Measurements from ENCODE around the gene ARSA. TPM values are rescaled to one million over a fixed set of nuclear protein-coding genes. Genes with fewer than 3 reads are reported as not detected.
"Not testable (repeated sequence)": the region's sequence is repeated elsewhere in the genome, so short reads cannot be mapped to it uniquely, and the experiment has no call there.

ARSA gene
- total and polyA plus RNA-seq, 2 of the 13 experiments (the other 11 are each of a cell fraction or from before 2014, with no cell fraction given), result 9.0 to 11.5 TPM

DNA sequence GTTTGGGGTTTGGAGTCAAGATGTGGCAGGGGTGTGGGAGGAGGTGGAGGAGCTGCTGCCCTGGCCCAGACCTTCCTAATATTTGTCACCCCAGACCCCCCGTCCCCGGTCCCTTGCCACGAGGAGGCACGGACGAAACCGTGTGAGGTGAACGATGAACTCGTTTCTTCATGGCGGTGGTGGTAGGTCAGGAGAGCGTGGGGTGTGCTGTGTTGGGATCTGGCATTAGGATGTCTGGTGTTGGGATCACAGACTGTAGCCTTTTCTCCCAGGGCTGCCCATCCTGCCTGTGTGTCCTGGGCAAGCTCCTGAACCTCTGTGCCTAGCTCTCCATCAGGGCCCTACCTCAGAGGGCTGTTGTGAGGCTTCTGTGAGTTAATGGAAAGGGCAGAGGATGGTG lies 19.0 kb downstream of the ARSA start:
- Histone ChIP-seq H2AFZ (ENCODE audit: low read length) (no peak overlapping the region), H3K4me3 (replicated peaks in 1 of 3; ENCODE audit: insufficient read depth in 1 of 3, low read depth in 2 of 3, low read length in 3 of 3) (no peak overlapping the region), H4K20me1 (ENCODE audit: insufficient read depth, low read length) (no peaks in the 10 kb centered on the region), H3K27ac (ENCODE audit: extremely low read length, insufficient read depth, low read length) (no peak overlapping the region), H3K4me2 (ENCODE audit: low read depth, low read length) (no peak overlapping the region), H3K27me3 (ENCODE audit: control insufficient read depth in 1 of 2, insufficient read depth in 2 of 2, low read length in 2 of 2) (peaks cover 0 to 6% of the 10 kb centered on the region in 2 experiments; a peak in 2 of 5 replicates), H3K36me3 (replicated peaks in 1 of 2; ENCODE audit: control insufficient read depth in 1 of 2, insufficient read depth in 2 of 2, low read length in 2 of 2) (no peaks in the 10 kb centered on the region), H3K9ac (ENCODE audit: insufficient read depth, low read depth, low read length) (no peak overlapping the region), H3K4me1 (ENCODE audit: insufficient read depth, low read length) (peaks cover 16% of the 10 kb centered on the region), H3K9me3 (ENCODE audit: low read length) (no peaks in the 10 kb centered on the region), H3K79me2 (ENCODE audit: insufficient read depth, low read length) (no peaks in the 10 kb centered on the region)
- DNase-seq (ENCODE audit: low spot score), result no peak
- in situ Hi-C loops (cut with HindIII; ENCODE audit: extremely low pct_ligation_motif_present, low pct_unique_long_range_greater_than_20kb) (no loop called here), intact Hi-C loops (cut with micrococcal nuclease; ENCODE audit: unreplicated experiment) (no loop called here)
- no peak for FAIRE-seq
- ChIA-PET CTCF (ENCODE audit: low intra/inter-chr PET ratio, low total read pairs) (no interaction called here), POLR2A (interaction anchor here (1.8 kb wide), 1 partner anchor 26 kb away, joined by 4 read pairs; the partner anchor contains the start of gene CHKB)
- 66% methylated on average over 9 of the region's 10 CpGs for WGBS (ENCODE audit: low lambda C conversion rate)
- no peak for ATAC-seq
- BruUV-seq (replicated peaks), result no TSS peak
- TF ChIP-seq ZNF343 (CRISPR knock-in tag; IDR thresholded peaks at IDR 0.05) (no peak), RAD21 (CRISPR knock-in tag; IDR thresholded peaks at IDR 0.05) (no peak), ETV6 (CRISPR knock-in tag; conservative IDR thresholded peaks at IDR 0.05) (no peak), ZNF556 (CRISPR knock-in tag; IDR thresholded peaks at IDR 0.05; ENCODE audit: borderline replicate concordance) (no peak)
- TF ChIP-seq, protein P1, sequence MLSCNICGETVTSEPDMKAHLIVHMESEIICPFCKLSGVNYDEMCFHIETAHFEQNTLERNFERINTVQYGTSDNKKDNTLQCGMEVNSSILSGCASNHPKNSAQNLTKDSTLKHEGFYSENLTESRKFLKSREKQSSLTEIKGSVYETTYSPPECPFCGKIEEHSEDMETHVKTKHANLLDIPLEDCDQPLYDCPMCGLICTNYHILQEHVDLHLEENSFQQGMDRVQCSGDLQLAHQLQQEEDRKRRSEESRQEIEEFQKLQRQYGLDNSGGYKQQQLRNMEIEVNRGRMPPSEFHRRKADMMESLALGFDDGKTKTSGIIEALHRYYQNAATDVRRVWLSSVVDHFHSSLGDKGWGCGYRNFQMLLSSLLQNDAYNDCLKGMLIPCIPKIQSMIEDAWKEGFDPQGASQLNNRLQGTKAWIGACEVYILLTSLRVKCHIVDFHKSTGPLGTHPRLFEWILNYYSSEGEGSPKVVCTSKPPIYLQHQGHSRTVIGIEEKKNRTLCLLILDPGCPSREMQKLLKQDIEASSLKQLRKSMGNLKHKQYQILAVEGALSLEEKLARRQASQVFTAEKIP (CRISPR knock-in tag; IDR thresholded peaks at IDR 0.05; ENCODE audit: borderline replicate concordance), result no peak
- TF ChIP-seq, protein P2, sequence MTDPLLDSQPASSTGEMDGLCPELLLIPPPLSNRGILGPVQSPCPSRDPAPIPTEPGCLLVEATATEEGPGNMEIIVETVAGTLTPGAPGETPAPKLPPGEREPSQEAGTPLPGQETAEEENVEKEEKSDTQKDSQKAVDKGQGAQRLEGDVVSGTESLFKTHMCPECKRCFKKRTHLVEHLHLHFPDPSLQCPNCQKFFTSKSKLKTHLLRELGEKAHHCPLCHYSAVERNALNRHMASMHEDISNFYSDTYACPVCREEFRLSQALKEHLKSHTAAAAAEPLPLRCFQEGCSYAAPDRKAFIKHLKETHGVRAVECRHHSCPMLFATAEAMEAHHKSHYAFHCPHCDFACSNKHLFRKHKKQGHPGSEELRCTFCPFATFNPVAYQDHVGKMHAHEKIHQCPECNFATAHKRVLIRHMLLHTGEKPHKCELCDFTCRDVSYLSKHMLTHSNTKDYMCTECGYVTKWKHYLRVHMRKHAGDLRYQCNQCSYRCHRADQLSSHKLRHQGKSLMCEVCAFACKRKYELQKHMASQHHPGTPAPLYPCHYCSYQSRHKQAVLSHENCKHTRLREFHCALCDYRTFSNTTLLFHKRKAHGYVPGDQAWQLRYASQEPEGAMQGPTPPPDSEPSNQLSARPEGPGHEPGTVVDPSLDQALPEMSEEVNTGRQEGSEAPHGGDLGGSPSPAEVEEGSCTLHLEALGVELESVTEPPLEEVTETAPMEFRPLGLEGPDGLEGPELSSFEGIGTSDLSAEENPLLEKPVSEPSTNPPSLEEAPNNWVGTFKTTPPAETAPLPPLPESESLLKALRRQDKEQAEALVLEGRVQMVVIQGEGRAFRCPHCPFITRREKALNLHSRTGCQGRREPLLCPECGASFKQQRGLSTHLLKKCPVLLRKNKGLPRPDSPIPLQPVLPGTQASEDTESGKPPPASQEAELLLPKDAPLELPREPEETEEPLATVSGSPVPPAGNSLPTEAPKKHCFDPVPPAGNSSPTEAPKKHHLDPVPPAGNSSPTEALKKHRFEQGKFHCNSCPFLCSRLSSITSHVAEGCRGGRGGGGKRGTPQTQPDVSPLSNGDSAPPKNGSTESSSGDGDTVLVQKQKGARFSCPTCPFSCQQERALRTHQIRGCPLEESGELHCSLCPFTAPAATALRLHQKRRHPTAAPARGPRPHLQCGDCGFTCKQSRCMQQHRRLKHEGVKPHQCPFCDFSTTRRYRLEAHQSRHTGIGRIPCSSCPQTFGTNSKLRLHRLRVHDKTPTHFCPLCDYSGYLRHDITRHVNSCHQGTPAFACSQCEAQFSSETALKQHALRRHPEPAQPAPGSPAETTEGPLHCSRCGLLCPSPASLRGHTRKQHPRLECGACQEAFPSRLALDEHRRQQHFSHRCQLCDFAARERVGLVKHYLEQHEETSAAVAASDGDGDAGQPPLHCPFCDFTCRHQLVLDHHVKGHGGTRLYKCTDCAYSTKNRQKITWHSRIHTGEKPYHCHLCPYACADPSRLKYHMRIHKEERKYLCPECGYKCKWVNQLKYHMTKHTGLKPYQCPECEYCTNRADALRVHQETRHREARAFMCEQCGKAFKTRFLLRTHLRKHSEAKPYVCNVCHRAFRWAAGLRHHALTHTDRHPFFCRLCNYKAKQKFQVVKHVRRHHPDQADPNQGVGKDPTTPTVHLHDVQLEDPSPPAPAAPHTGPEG (CRISPR knock-in tag; IDR thresholded peaks at IDR 0.05), result no peak

DNA sequence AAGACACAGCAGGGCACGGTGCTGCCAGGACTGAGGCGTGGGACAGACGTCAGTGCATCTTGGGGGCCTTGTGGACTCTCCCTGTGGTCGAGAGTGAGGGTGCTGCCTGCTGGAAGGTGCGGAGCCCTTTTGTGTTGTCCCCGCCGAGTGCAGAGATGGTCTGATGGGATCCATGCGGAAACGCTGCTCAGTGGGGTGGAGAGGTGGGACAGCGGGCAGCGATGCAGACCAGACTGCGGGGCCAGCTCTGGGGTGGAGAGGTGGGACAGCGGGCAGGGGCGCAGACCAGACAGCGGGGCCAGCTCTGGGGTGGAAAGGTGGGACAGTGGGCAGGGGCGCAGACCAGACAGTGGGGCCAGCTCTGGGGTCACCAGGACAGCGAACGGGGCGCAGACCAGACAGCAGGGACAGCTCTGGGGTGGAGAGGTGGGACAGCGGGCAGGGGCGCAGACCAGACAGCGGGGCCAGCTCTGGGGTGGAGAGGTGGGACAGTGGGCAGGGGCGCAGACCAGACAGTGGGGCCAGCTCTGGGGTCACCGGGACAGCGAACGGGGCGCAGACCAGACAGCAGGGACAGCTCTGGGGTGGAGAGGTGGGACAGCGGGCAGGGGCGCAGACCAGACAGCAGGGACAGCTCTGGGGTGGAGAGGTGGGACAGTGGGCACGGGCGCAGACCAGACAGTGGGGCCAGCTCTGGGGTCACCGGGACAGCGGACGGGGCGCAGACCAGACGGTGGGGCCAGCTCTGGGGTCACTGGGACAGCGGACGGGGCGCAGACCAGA lies 19.7 kb downstream of the ARSA start:
- intact Hi-C loops (cut with micrococcal nuclease; ENCODE audit: unreplicated experiment); DNase-seq (ENCODE audit: low spot score); H2AFZ ChIP-seq (ENCODE audit: low read length); H3K36me3 ChIP-seq (replicated peaks in 1 of 2; ENCODE audit: control insufficient read depth in 1 of 2, insufficient read depth in 2 of 2, low read length in 2 of 2); H3K4me1 ChIP-seq (ENCODE audit: insufficient read depth, low read length); H3K9ac ChIP-seq (ENCODE audit: insufficient read depth, low read depth, low read length); ATAC-seq; H3K4me3 ChIP-seq (replicated peaks in 1 of 3; ENCODE audit: insufficient read depth in 1 of 3, low read depth in 2 of 3, low read length in 3 of 3); BruUV-seq (replicated peaks); CTCF ChIA-PET (ENCODE audit: low intra/inter-chr PET ratio, low total read pairs); H3K4me2 ChIP-seq (ENCODE audit: low read depth, low read length); FAIRE-seq; H3K79me2 ChIP-seq (ENCODE audit: insufficient read depth, low read length); H3K27me3 ChIP-seq (ENCODE audit: control insufficient read depth in 1 of 2, insufficient read depth in 2 of 2, low read length in 2 of 2); in situ Hi-C loops (cut with HindIII; ENCODE audit: extremely low pct_ligation_motif_present, low pct_unique_long_range_greater_than_20kb); H3K9me3 ChIP-seq (ENCODE audit: low read length); H3K27ac ChIP-seq (ENCODE audit: extremely low read length, insufficient read depth, low read length); H4K20me1 ChIP-seq (ENCODE audit: insufficient read depth, low read length): not testable (repeated sequence)
- whole genome bisulfite sequencing (ENCODE audit: low lambda C conversion rate), result 72% methylated on average over 39 of the region's 39 CpGs
- POLR2A ChIA-PET, result interaction anchor here (1.8 kb wide), 1 partner anchor 25 kb away, joined by 4 read pairs; the partner anchor contains the start of gene CHKB

All from HepG2 (cell line).